Ovary (tissue), 3 donors: ENCODE measurements around the gene TSG101.

Source experiments
- CTCF ChIP-seq, 3 donors: fragments of 450-650 bp in 2 of 3; fragments of 200-600 bp in 1 of 3; IDR thresholded peaks; one replicate each; pipeline versions ENCODE4 v1.5.1 to v1.8.0; 2016 to 2022; ENCODE audit warnings: antibody characterized with exemption in 3 of 3, mild to moderate bottlenecking in 1 of 3
- EP300 ChIP-seq: sonication (generic); formaldehyde crosslinking; IDR thresholded peaks from one replicate; pipeline ENCODE4 v1.6.1; 2017; ENCODE audit warnings: antibody characterized with exemption
- POLR2A ChIP-seq: fragments of 450-650 bp; IDR thresholded peaks from one replicate; pipeline ENCODE4 v1.6.1; 2017; ENCODE audit warnings: antibody characterized with exemption, mild to moderate bottlenecking, moderate library complexity
- donor health status: DM: no; HTN: no; CAD: no.

DNA sequence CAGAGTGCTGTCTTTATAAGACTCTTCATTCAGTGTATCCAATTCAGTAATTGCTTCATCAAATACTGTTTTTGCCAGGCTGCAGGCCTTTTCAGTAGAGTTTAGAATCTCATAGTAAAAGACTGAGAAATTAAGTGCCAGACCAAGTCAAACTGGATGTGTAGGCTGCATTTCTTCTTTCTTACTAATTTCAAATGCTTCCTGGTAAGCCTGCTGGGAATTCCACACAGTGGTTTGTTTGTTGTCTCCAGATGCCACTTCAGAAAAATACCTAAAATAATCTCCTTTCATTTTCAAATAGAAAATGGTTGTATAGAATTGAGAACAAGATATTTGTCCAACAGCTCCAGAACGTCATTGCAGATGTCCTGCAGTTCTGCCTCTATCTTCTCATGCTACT lies 36.4 kb downstream of the TSG101 start:
- TF ChIP-seq EP300 = no peak
- TF ChIP-seq CTCF (IDR thresholded peaks at IDR 0.05) = no peak
- TF ChIP-seq POLR2A = no peak
